MG63 (cell line): ENCODE measurements around the gene CARD11. TPM values are rescaled to one million over a fixed set of nuclear protein-coding genes. Genes with fewer than 3 reads are reported as not detected.
"Not testable (repeated sequence)": the region's sequence is repeated elsewhere in the genome, so short reads cannot be mapped to it uniquely, and the experiment has no call there.

ENCODE experiments used
- DNase-seq: peaks from one replicate; pipeline ENCODE4 v3.0.0-alpha.2; 2020
- H3K27me3 ChIP-seq: fragments of 250-450 bp; sonication (Bioruptor Pico); 2 replicates; pipeline ENCODE4 v1.5.1; 2020; ENCODE audit warnings: mild to moderate bottlenecking, moderate library complexity
- H3K36me3 ChIP-seq: fragments of 250-450 bp; sonication (Bioruptor Pico); 2 replicates; pipeline ENCODE4 v1.5.1; 2020; ENCODE audit warnings: mild to moderate bottlenecking, moderate library complexity
- H3K4me3 ChIP-seq: fragments of 250-450 bp; sonication (Bioruptor Pico); 2 replicates; pipeline ENCODE4 v1.5.1; 2020; ENCODE audit warnings: mild to moderate bottlenecking, moderate library complexity
- H3K9me3 ChIP-seq: fragments of 250-450 bp; sonication (Bioruptor Pico); 2 replicates; pipeline ENCODE4 v1.5.1; 2020; ENCODE audit warnings: mild to moderate bottlenecking, moderate library complexity
- total RNA-seq: library from RNA; depleted of rRNA; stranded (reverse); fragments of >200 nt; shearing (Covaris generic); gene quantifications from 2 replicates; pipeline ENCODE4 v1.2.3, GENCODE V29; 2014; ENCODE audit warnings: low replicate concordance

Gene CARD11
- total RNA-seq, 1 experiment from 2014 or later: not detected

GRCh38 chr7:3068530-3068929 is 24.9 kb upstream of the CARD11 start:
- Histone ChIP-seq H3K4me3 (no peak overlapping the region), H3K36me3 (no peaks in the 10 kb centered on the region), H3K9me3 (no peaks in the 10 kb centered on the region), H3K27me3 (no peaks in the 10 kb centered on the region)
- no peak for DNase-seq

GRCh38 chr7:3067606-3068380 is 24.1 kb upstream of the CARD11 start:
- no peak for DNase-seq
- no peaks in the 10 kb centered on the region for H3K36me3 ChIP-seq
- no peaks in the 10 kb centered on the region for H3K27me3 ChIP-seq
- no peak overlapping the region for H3K4me3 ChIP-seq
- no peaks in the 10 kb centered on the region for H3K9me3 ChIP-seq

- Histone ChIP-seq H3K27me3 (no peaks in the 10 kb centered on the region; the same call in 1 of the 2 replicates), H3K36me3 (no peaks in the 10 kb centered on the region), H3K9me3 (no peaks in the 10 kb centered on the region), H3K4me3 (no peak overlapping the region)
- DNase-seq: no peak
Observed at GRCh38 chr7:3067193-3067592, 23.5 kb upstream of the CARD11 start.

GRCh38 chr7:3066506-3066905 is 22.8 kb upstream of the CARD11 start:
- peaks cover 2% of the 10 kb centered on the region; the same call in 1 of the 2 replicates for H3K27me3 ChIP-seq
- no peaks in the 10 kb centered on the region for H3K36me3 ChIP-seq
- DNase-seq: no peak
- no peak overlapping the region for H3K4me3 ChIP-seq
- H3K9me3 ChIP-seq: no peaks in the 10 kb centered on the region

- H3K4me3 ChIP-seq: no peak overlapping the region
- peaks cover 3% of the 10 kb centered on the region; the same call in 1 of the 2 replicates for H3K27me3 ChIP-seq
- no peaks in the 10 kb centered on the region for H3K9me3 ChIP-seq
- H3K36me3 ChIP-seq: no peaks in the 10 kb centered on the region
- peak; percentile 59 for DNase-seq
Observed at GRCh38 chr7:3065724-3066143, 22.1 kb upstream of the CARD11 start.

GRCh38 chr7:3064067-3064466 is 20.4 kb upstream of the CARD11 start:
- no peak overlapping the region for H3K4me3 ChIP-seq
- no peaks in the 10 kb centered on the region for H3K9me3 ChIP-seq
- H3K36me3 ChIP-seq: no peaks in the 10 kb centered on the region
- H3K27me3 ChIP-seq: peaks cover 3% of the 10 kb centered on the region; the same call in 1 of the 2 replicates
- DNase-seq: no peak

- no peak overlapping the region for H3K4me3 ChIP-seq
- no peak for DNase-seq
- H3K9me3 ChIP-seq: no peaks in the 10 kb centered on the region
- H3K27me3 ChIP-seq: peaks cover 3% of the 10 kb centered on the region; the same call in 1 of the 2 replicates
- H3K36me3 ChIP-seq: no peaks in the 10 kb centered on the region
Observed at GRCh38 chr7:3063016-3063753, 19.5 kb upstream of the CARD11 start.

GRCh38 chr7:3057066-3057420 is 13.4 kb upstream of the CARD11 start:
- no peak for DNase-seq
- no peaks in the 10 kb centered on the region for H3K9me3 ChIP-seq
- H3K27me3 ChIP-seq: peaks cover 24% of the 10 kb centered on the region
- no peaks in the 10 kb centered on the region for H3K36me3 ChIP-seq
- H3K4me3 ChIP-seq: no peak overlapping the region

- no peaks in the 10 kb centered on the region for H3K36me3 ChIP-seq
- no peak overlapping the region for H3K4me3 ChIP-seq
- H3K9me3 ChIP-seq: no peaks in the 10 kb centered on the region
- H3K27me3 ChIP-seq: peaks cover 21% of the 10 kb centered on the region
- no peak for DNase-seq
Observed at GRCh38 chr7:3056234-3057065, 12.8 kb upstream of the CARD11 start.

GRCh38 chr7:3055626-3056025 is 12.0 kb upstream of the CARD11 start:
- Histone ChIP-seq H3K9me3 (no peaks in the 10 kb centered on the region), H3K36me3 (no peaks in the 10 kb centered on the region), H3K27me3 (peaks cover 21% of the 10 kb centered on the region), H3K4me3 (no peak overlapping the region)
- DNase-seq: no peak

- H3K9me3 ChIP-seq: no peaks in the 10 kb centered on the region
- no peaks in the 10 kb centered on the region for H3K27me3 ChIP-seq
- H3K4me3 ChIP-seq: no peak overlapping the region
- H3K36me3 ChIP-seq: no peaks in the 10 kb centered on the region
- no peak for DNase-seq
Observed at GRCh38 chr7:3042861-3043489, 692 bp downstream of the CARD11 start.

- Histone ChIP-seq H3K36me3 (no peaks in the 10 kb centered on the region), H3K9me3 (no peaks in the 10 kb centered on the region), H3K4me3 (no peak overlapping the region), H3K27me3 (no peaks in the 10 kb centered on the region)
- DNase-seq: no peak
Observed at GRCh38 chr7:3041986-3042675, 1.5 kb downstream of the CARD11 start.

GRCh38 chr7:3039787-3040186 is 3.9 kb downstream of the CARD11 start:
- Histone ChIP-seq H3K4me3 (no peak overlapping the region), H3K36me3 (no peaks in the 10 kb centered on the region), H3K27me3 (no peaks in the 10 kb centered on the region), H3K9me3 (no peaks in the 10 kb centered on the region)
- no peak for DNase-seq

GRCh38 chr7:3038011-3038410 is 5.7 kb downstream of the CARD11 start:
- not testable (repeated sequence) for H3K36me3 ChIP-seq, H3K9me3 ChIP-seq, DNase-seq, H3K27me3 ChIP-seq, H3K4me3 ChIP-seq

GRCh38 chr7:3037259-3037658 is 6.4 kb downstream of the CARD11 start:
- Histone ChIP-seq H3K4me3 (no peak overlapping the region), H3K27me3 (no peaks in the 10 kb centered on the region), H3K9me3 (no peaks in the 10 kb centered on the region), H3K36me3 (no peaks in the 10 kb centered on the region)
- no peak for DNase-seq

- Histone ChIP-seq H3K36me3 (no peaks in the 10 kb centered on the region), H3K9me3 (no peaks in the 10 kb centered on the region), H3K4me3 (no peak overlapping the region), H3K27me3 (no peaks in the 10 kb centered on the region)
- DNase-seq: no peak
Observed at GRCh38 chr7:3034591-3035150, 9.0 kb downstream of the CARD11 start.
